Adrenal gland (tissue), 5 donors: ENCODE measurements around the gene MISP.

Experiments
- CTCF ChIP-seq, 6 experiments: fragments of 450-650 bp in 4 of 6; fragments of 200-600 bp in 2 of 6; sonication (generic) in 1 of 6; IDR thresholded peaks; 1 replicate in 5 of 6; 2 replicates in 1 of 6; pipeline versions ENCODE4 v1.5.1 to v1.8.0; 2016 to 2021; ENCODE audit warnings: antibody characterized with exemption in 6 of 6, mild to moderate bottlenecking in 2 of 6, moderate library complexity in 1 of 6
- POLR2A ChIP-seq, 2 donors: fragments of 450-650 bp; IDR thresholded peaks; one replicate each; pipeline ENCODE4 v1.6.1; 2017; ENCODE audit warnings: antibody characterized with exemption in 2 of 2, mild to moderate bottlenecking in 2 of 2, moderate library complexity in 1 of 2
- donor health status: DM: no; HTN: no; CAD: no.

GRCh38 chr19:763869-764268, 13.0 kb downstream of the MISP start:
- TF ChIP-seq CTCF (IDR thresholded peaks at IDR 0.05) (no peak), POLR2A (IDR thresholded peaks at IDR 0.05) (no peak)
